Chondrocyte (in vitro differentiated cells): ENCODE measurements around the gene CFAP100. TPM values are rescaled to one million over a fixed set of nuclear protein-coding genes. Genes with fewer than 3 reads are reported as not detected.
A peak's percentile ranks its signal among the peaks of the same experiment; 100 is the strongest.

ENCODE experiments used
- DNase-seq: peaks from one replicate; pipeline ENCODE4 v3.0.0; 2021; ENCODE audit warnings: mixed read lengths, low spot score
- H3K27ac Mint-ChIP-seq: one replicate; pipeline ENCODE4 v1.8.0; 2021; ENCODE audit warnings: mild to moderate bottlenecking, moderate library complexity, mixed read lengths; ENCODE audit not compliant: unreplicated experiment
- H3K27me3 Mint-ChIP-seq: 2 replicates; pipeline ENCODE4 v1.8.0; 2021; ENCODE audit warnings: low read depth, mixed read lengths
- H3K36me3 Mint-ChIP-seq: 2 replicates; pipeline ENCODE4 v1.8.0; 2021; ENCODE audit warnings: low read depth, mixed read lengths
- H3K4me1 Mint-ChIP-seq: 2 replicates; pipeline ENCODE4 v1.8.0; 2021; ENCODE audit warnings: low read depth, mild to moderate bottlenecking, mixed read lengths
- H3K4me3 Mint-ChIP-seq: one replicate; pipeline ENCODE4 v1.8.0; 2021; ENCODE audit warnings: mild to moderate bottlenecking, moderate library complexity, mixed read lengths; ENCODE audit not compliant: unreplicated experiment
- H3K9me3 Mint-ChIP-seq: 2 replicates; pipeline ENCODE4 v1.8.0; 2021; ENCODE audit warnings: low read depth, mixed read lengths
- total RNA-seq: library from RNA; stranded (reverse); gene quantifications from 3 replicates; pipeline ENCODE4 v1.2.1, GENCODE V29; 2021
- TF ChIP-seq, protein P1 (sequence below): fragments of 200-600 bp; sonication (generic); IDR thresholded peaks from 2 replicates; pipeline ENCODE4 v1.5.0; 2021; ENCODE audit warnings: antibody characterized with exemption, mild to moderate bottlenecking, moderate library complexity

Gene CFAP100
- total RNA-seq, 1 donor from 2014 or later: not detected

DNA sequence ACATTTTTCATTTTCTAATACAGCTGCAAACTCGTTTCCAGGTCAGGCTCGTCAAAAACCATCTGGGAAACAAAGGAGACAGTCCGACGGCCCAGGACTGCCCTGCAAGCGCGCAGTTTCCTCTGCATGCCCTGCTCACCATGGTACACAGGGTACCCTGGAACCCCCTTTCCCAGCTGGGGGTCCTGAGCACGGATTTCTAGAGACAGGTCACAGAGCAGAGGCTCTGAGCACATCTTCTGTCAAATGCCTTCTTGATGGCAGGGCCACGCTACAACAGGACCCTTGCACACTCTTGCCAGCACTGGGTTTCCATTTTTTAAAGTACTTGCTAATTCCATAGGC is 72.9 kb downstream of the CFAP100 start:
- H3K9me3 Mint-ChIP-seq: no peaks in the 10 kb centered on the region
- no peak overlapping the region for H3K4me3 Mint-ChIP-seq
- H3K27me3 Mint-ChIP-seq: no peaks in the 10 kb centered on the region
- no peak overlapping the region for H3K27ac Mint-ChIP-seq
- H3K4me1 Mint-ChIP-seq: peaks cover 11% of the 10 kb centered on the region
- H3K36me3 Mint-ChIP-seq: peaks cover 43% of the 10 kb centered on the region
- TF ChIP-seq, protein P1, sequence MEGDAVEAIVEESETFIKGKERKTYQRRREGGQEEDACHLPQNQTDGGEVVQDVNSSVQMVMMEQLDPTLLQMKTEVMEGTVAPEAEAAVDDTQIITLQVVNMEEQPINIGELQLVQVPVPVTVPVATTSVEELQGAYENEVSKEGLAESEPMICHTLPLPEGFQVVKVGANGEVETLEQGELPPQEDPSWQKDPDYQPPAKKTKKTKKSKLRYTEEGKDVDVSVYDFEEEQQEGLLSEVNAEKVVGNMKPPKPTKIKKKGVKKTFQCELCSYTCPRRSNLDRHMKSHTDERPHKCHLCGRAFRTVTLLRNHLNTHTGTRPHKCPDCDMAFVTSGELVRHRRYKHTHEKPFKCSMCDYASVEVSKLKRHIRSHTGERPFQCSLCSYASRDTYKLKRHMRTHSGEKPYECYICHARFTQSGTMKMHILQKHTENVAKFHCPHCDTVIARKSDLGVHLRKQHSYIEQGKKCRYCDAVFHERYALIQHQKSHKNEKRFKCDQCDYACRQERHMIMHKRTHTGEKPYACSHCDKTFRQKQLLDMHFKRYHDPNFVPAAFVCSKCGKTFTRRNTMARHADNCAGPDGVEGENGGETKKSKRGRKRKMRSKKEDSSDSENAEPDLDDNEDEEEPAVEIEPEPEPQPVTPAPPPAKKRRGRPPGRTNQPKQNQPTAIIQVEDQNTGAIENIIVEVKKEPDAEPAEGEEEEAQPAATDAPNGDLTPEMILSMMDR: no peak
- peak; percentile 72 for DNase-seq

DNA sequence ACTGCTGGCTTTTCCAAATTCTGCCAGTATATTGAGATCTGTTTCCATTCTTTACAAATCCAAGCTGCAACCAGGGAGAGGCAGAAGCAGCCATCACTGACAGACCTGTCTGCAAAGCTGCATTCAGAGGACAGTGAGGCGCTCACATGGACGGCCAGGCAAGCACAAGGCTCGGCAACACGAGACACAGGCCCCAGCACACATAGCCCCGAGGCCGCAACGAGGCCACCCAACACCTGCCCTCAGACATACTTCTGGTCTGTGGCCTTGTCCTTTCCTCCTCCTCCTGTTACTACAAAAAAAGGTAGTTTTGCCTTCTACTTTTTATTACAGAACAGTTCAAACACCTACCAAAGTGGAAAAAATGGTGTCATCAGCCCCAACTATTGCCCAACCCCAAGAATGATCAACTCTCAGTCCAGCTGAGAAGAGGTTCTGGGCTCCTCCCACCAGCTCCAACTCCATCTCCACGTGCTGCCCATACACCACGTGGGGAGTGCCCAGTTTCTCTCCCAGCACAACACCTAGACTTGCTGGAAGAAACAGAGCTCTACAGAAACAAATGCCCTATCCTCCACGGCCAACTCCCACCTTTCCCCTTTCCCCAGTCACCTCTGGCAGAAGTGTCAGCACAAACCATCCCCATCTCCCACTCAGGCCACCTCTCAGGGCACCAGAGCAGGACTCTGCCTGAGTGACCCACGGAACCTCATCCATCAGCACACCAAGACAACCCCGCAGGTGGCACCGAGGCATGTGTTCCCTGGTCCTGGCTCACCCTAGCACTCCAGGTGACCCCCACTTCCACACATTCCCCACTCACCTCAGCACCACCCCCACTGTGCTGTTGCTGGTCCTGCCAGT is 73.6 kb downstream of the CFAP100 start:
- no peak overlapping the region for H3K4me3 Mint-ChIP-seq
- H3K36me3 Mint-ChIP-seq: peaks cover 45% of the 10 kb centered on the region
- peak; percentile 80 for DNase-seq
- H3K9me3 Mint-ChIP-seq: no peaks in the 10 kb centered on the region
- H3K27me3 Mint-ChIP-seq: no peaks in the 10 kb centered on the region
- no peak overlapping the region for H3K27ac Mint-ChIP-seq
- peaks cover 17% of the 10 kb centered on the region for H3K4me1 Mint-ChIP-seq
- TF ChIP-seq, protein P1: no peak

DNA sequence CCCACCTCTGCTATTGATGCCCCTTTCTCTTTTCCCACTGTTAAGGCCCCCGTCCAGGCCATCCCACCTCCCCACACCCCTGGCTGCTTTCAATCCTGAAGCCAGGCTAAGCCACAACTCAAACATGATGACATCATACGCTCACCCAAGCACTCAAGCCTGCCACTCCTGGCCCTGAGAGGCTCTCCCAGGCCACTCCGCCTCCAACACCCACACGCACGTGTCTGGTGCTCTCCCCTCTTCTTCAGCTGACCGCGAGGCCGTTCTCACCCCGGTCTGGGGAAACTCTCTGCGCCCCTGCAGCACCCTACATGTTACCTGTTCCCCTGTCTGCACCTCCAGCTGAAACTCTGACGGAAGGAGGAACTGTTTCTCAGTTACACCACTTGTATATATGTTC is 74.8 kb downstream of the CFAP100 start:
- H3K9me3 Mint-ChIP-seq: no peaks in the 10 kb centered on the region
- H3K27ac Mint-ChIP-seq: no peak overlapping the region
- no peak overlapping the region for H3K4me3 Mint-ChIP-seq
- TF ChIP-seq, protein P1: no peak
- DNase-seq: no peak
- H3K27me3 Mint-ChIP-seq: no peaks in the 10 kb centered on the region
- H3K4me1 Mint-ChIP-seq: peaks cover 30% of the 10 kb centered on the region
- H3K36me3 Mint-ChIP-seq: peaks cover 43% of the 10 kb centered on the region

DNA sequence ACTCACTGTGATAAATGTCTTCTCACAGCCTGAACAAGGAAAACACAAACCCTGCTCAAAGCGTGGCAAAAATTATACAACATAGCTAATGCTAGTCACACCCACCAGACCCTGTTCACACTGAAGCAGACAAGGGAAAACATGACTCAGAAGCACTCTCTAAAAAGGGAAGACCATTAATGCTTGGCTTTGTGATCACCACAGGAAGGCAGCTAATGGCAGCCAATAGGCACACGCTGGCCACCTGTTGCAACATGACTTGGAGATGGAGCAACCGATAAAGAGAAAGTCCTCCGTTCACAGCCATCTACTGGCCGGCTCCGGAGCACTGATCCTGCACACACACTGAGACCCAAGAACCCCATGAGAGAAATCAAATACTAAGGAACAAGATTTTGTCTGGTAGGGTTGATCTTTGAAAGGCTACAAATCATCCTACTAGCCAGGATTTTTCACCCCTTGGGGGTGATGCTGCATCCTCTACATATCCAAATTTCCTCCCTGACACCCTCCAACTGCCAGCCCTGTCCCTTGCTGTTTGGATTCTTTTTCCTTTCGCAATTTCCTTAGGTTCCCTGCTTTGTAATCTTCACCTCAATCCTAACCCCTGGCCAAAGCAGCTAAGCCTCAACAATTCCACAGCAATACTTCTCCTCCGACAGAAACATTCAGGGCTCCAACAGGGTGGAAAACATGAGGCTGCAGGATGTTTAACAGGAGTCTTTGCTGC is 77.7 kb downstream of the CFAP100 start:
- H3K4me3 Mint-ChIP-seq: peak overlapping the region; percentile 85
- peaks cover 28% of the 10 kb centered on the region for H3K36me3 Mint-ChIP-seq
- peaks cover 42% of the 10 kb centered on the region for H3K4me1 Mint-ChIP-seq
- TF ChIP-seq, protein P1: peak; percentile 14
- H3K27ac Mint-ChIP-seq: peak overlapping the region; percentile 85
- DNase-seq: no peak
- no peaks in the 10 kb centered on the region for H3K9me3 Mint-ChIP-seq
- H3K27me3 Mint-ChIP-seq: no peaks in the 10 kb centered on the region

DNA sequence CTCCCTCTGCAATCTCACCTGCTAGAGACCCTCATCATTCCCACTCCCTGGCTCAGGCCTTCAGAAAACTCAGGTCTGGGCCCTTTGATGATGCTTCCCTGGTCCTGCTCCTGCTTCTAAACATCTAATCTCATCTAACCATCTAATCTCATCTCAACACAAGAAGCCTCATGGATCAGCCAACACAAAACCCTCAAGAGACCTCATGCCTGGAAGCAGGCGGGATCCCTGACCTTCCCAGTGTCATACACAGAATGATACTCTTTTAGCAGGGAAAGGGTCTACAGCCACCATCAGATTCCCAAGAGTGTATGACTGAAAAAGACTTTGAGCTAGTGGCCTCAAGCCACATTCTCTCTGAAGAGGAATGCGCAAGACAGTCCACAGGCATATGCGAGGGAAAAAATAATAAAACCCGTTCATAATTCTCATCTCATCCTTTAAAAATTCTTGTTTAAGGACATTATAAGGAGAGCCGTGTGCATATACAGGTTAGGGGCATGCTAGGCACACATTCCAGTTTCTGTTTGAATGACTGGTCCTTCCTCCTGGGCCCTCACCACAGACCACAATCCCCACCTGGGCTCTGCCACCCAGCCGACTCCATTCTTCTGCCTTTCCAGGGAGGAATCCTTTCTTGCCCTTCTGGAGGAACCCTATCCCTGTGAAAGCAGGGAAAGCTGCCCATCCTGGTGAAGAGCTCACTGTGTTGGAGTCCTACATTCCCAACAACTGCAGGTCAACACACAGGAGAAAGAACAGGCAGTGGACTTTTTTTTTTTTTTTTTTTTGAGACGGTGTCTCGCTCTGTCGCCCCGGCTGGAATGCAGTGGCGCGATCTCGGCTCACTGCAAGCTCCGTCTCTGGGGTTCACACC is 78.8 kb downstream of the CFAP100 start:
- TF ChIP-seq, protein P1: no peak
- H3K4me3 Mint-ChIP-seq: peak overlapping the region; percentile 85
- no peak for DNase-seq
- no peaks in the 10 kb centered on the region for H3K9me3 Mint-ChIP-seq
- H3K36me3 Mint-ChIP-seq: peaks cover 21% of the 10 kb centered on the region
- H3K4me1 Mint-ChIP-seq: peaks cover 42% of the 10 kb centered on the region
- H3K27me3 Mint-ChIP-seq: no peaks in the 10 kb centered on the region
- H3K27ac Mint-ChIP-seq: peak overlapping the region; percentile 77
